PFSK-1 (cell line): ENCODE data around the gene SPG7.

Experiments
- FOXP2 ChIP-seq: optimal IDR thresholded peaks from 2 replicates; pipeline ENCODE3; 2011; ENCODE audit warnings: borderline replicate concordance, control low read depth, inconsistent platforms; ENCODE audit not compliant: insufficient read depth; ENCODE audit errors: extremely low read length, extremely low read depth
- POLR2AphosphoS5 ChIP-seq: IDR thresholded peaks from 2 replicates; pipeline ENCODE4 v1.6.1; 2012; ENCODE audit warnings: low read depth, mild to moderate bottlenecking, control low read depth, low read length, moderate library complexity
- SIN3A ChIP-seq: IDR thresholded peaks from 2 replicates; pipeline ENCODE4 v1.6.1; 2012; ENCODE audit warnings: mild to moderate bottlenecking, low read length, moderate library complexity, borderline replicate concordance; ENCODE audit not compliant: insufficient read depth
- TAF1 ChIP-seq: IDR thresholded peaks from 2 replicates; pipeline ENCODE4 v1.6.1; 2012; ENCODE audit warnings: low read length, control low read depth, borderline replicate concordance; ENCODE audit not compliant: insufficient read depth
- TF ChIP-seq, protein P1 (sequence below), 2 experiments: IDR thresholded peaks; 2 replicates each; pipeline versions ENCODE4 v1.6.1 to v1.8.0; 2011 to 2012; ENCODE audit warnings: low read depth in 2 of 2, low read length in 2 of 2, control low read depth in 1 of 2, inconsistent platforms in 1 of 2, mild to moderate bottlenecking in 1 of 2, moderate library complexity in 1 of 2; ENCODE audit not compliant: insufficient read depth in 1 of 2

SPG7 gene

DNA sequence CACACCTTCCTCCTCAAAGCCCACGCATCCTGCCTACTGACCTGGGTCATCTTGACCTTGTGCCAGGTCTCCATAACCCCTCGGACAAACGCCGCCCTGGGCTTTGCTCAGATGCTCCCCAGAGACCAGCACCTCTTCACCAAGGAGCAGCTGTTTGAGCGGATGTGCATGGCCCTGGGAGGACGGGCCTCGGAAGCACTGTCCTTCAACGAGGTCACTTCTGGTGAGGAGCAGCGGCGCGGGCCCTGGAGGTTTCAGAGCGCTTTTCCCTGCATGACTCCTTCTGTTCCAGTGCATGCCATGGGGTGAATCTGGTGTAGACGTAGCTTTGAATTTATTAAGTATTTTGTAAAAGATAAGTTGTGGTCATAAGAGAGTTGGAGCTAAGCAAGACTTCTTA lies 44.7 kb downstream of the SPG7 start:
- TF ChIP-seq TAF1 (no peak), SIN3A (no peak), FOXP2 (no peak), POLR2AphosphoS5 (no peak)
- TF ChIP-seq, protein P1, sequence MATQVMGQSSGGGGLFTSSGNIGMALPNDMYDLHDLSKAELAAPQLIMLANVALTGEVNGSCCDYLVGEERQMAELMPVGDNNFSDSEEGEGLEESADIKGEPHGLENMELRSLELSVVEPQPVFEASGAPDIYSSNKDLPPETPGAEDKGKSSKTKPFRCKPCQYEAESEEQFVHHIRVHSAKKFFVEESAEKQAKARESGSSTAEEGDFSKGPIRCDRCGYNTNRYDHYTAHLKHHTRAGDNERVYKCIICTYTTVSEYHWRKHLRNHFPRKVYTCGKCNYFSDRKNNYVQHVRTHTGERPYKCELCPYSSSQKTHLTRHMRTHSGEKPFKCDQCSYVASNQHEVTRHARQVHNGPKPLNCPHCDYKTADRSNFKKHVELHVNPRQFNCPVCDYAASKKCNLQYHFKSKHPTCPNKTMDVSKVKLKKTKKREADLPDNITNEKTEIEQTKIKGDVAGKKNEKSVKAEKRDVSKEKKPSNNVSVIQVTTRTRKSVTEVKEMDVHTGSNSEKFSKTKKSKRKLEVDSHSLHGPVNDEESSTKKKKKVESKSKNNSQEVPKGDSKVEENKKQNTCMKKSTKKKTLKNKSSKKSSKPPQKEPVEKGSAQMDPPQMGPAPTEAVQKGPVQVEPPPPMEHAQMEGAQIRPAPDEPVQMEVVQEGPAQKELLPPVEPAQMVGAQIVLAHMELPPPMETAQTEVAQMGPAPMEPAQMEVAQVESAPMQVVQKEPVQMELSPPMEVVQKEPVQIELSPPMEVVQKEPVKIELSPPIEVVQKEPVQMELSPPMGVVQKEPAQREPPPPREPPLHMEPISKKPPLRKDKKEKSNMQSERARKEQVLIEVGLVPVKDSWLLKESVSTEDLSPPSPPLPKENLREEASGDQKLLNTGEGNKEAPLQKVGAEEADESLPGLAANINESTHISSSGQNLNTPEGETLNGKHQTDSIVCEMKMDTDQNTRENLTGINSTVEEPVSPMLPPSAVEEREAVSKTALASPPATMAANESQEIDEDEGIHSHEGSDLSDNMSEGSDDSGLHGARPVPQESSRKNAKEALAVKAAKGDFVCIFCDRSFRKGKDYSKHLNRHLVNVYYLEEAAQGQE (IDR thresholded peaks at IDR 0.05; ENCODE audit: insufficient read depth in 1 of 2, low read depth in 2 of 2, low read length in 2 of 2), result no peak

DNA sequence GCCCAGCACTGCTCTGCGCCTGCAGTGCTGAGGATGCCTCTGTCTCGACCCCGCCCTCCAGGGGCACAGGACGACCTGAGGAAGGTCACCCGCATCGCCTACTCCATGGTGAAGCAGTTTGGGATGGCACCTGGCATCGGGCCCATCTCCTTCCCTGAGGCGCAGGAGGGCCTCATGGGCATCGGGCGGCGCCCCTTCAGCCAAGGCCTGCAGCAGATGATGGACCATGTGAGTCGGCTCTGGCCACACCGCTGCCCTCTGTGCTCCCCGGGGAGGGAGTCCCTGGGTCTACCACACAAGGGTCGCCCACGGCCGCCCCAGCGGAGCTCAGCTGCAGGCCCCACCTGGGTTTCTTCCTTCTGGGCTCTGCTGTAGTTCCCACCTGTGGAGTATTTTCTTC lies 45.5 kb downstream of the SPG7 start:
- TF ChIP-seq SIN3A (no peak), TAF1 (no peak), POLR2AphosphoS5 (no peak), FOXP2 (no peak)
- TF ChIP-seq, protein P1 (IDR thresholded peaks at IDR 0.05; ENCODE audit: insufficient read depth in 1 of 2, low read depth in 2 of 2, low read length in 2 of 2), result no peak

DNA sequence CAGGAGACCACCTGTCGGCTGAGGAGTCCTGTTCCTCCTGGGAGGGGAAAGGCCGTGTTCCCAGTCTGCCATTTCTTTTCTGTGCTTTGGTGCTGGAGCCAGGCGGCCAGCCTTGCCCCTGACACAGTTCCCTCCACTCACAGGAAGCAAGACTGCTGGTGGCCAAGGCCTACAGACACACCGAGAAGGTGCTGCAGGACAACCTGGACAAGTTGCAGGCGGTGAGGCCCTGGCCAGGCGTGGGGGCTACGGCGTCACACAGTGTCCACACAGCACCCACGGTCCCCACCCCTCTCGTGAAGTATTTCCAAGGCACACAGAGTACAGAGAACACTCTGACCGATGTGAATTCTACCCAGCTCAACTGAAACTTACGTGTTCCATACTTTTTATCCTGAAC lies 46.1 kb downstream of the SPG7 start:
- TF ChIP-seq POLR2AphosphoS5 (no peak), TAF1 (no peak), SIN3A (no peak), FOXP2 (no peak)
- TF ChIP-seq, protein P1 (IDR thresholded peaks at IDR 0.05; ENCODE audit: insufficient read depth in 1 of 2, low read depth in 2 of 2, low read length in 2 of 2), result no peak

DNA sequence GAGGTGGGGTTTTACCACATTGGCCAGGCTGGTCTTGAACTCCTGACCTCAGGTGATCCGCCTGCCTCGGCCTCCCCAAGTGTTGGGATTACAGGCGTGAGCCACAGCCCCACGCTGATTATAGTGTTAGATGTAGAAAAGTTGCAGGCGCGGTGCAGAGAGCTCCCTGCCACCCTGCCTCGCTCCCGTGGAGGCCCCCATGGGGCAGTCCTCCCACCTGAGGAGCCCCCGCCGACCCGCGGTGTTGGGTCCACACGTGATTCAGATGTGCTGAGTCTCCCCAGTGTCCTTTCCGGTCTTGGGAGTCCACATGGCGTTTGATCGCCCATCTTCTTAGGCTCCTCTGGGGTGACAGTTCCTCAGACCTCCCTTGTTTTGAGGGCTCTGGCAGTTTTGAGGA lies 47.1 kb downstream of the SPG7 start:
- TF ChIP-seq FOXP2 (no peak), TAF1 (no peak), POLR2AphosphoS5 (no peak), SIN3A (no peak)
- TF ChIP-seq, protein P1 (IDR thresholded peaks at IDR 0.05; ENCODE audit: insufficient read depth in 1 of 2, low read depth in 2 of 2, low read length in 2 of 2), result no peak

DNA sequence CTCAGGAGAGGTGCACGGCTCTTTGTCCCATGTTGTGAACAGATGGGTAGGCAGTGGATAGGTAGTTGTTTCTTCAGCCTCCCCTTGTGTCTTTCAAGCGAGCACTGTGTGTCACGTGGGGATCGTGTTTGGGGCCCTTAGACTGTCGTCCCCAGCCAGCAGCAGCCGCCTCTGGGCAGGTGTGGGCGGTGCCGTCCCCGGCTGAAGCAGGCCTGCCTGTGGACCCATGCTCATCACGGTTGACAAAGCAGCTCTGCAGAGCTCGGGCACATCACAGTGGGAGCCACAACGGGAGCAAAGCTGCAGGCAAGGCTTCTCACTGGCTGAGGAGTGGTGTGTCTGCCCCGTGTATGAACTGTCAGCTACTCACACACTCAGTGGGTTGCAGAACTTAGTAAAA lies 47.6 kb downstream of the SPG7 start:
- TF ChIP-seq TAF1, result no peak
- TF ChIP-seq SIN3A, result no peak
- no peak for TF ChIP-seq POLR2AphosphoS5
